ENCODE data around the gene HNRNPA1.

GRCh38 chr12:54261815-54262402 lies 18.6 kb upstream of the HNRNPA1 start:
- no peak for TF ChIP-seq GATA2 (IDR thresholded peaks at IDR 0.05; ENCODE audit: low read depth, low read length)
- TF ChIP-seq GATA3 (IDR thresholded peaks at IDR 0.05; ENCODE audit: low read depth, low read length): no peak
